SHP77 treated with DMSO at 0.1 percent for 48 hours (cell line): ENCODE measurements around the gene XAGE2.
"Not testable (repeated sequence)": the region's sequence is repeated elsewhere in the genome, so short reads cannot be mapped to it uniquely, and the experiment has no call there.

Source experiments
- DNase-seq: peaks from one replicate; lab custom pipeline; 2025; lab: John Stamatoyannopoulos, UW

Gene XAGE2

DNA sequence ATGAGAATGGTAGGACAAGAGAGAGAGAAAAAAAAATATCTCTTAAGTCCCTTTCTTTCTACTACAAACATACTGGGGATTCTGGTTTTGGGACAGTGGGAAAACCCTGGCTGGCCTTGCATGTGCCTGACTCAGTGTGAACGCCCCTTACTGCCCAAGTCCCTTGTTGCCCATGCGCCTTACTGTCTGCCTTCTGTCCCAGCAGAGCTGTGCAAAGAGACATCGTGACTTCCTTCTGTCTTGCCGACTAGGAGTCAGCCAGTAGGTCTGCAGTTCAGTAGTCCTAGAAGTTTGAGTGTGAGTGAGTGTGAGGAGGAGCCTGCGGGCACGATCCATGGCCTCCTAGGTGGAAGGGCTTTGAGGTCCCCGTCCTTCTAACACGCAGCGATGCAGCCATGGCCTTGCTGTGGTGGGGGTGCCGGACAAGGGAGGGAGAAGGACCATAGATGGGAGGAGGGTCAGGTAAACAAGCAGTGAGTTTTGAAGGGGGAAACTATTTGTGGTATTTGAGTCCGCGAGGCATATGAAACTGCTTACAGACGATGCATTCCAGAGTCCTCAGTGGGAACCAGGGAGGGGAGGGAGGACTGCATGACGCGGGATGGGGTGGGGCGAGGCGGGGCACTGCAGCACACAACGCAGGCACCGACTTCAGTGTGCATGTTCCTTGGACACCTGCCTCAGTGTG is at the start of gene XAGE2:
XAGE2 (plus strand) TSS at position 654 of the 688 bp plus-strand sequence. CDS start 994 bp downstream, outside the sequence.
- DNase-seq = no peak

GRCh38 chrX:52337410-52337809 is 31.4 kb upstream of the XAGE2 start:
- no peak for DNase-seq

- no peak for DNase-seq
These were observed 27.3 kb upstream of the XAGE2 start for GRCh38 chrX:52341493-52341892.

GRCh38 chrX:52343131-52343530 is 25.7 kb upstream of the XAGE2 start:
- DNase-seq = not testable (repeated sequence)

- DNase-seq = peak; percentile 40
These were observed 23.4 kb upstream of the XAGE2 start for GRCh38 chrX:52345402-52345801.

DNA sequence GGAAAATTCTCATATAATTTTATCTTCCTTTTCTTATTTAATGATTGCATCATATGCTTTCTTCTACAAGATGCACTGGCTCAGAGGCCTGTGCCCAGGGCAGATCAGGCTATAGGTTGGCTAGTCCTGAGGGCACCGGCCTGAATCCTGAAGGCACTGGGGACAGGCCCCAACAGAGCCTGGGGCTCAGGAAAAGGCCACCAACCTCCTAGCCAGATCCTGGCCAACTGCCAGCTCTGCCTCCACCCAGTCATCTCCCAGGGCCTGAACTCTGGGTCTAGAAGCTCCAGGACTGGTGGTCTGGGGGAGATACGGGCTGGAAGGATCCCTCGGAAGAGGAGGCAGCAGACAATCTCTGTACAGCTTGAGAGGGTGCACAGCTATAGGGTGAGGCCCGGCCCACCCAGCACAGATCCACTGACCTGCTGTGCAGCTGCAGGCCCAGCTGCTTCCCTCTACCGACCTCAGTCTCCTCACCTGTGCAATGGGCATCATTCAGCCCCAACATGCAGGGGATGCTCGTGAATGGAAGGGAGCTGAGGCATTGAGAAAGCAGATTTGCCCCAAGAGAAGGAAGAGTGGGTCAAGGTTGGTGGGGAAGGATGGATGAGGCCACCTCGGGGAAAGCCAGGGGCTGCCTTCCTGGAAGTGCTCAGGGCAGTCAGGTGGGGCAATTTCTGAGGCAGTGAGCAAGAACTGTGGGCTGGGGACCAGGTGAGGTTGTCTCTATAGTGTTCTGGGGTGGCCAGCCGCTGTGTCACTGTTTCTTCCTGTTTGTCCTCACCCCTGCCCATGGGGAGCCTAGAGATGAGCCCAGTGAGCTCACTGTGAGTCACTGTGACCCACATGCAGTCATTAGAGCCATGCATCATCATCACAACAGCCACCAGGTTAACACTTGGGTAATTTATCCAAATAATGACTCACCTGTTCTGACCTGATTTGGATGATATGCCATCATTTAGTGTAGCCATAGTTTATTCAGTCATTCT is 22.4 kb upstream of the XAGE2 start:
- no peak for DNase-seq

DNA sequence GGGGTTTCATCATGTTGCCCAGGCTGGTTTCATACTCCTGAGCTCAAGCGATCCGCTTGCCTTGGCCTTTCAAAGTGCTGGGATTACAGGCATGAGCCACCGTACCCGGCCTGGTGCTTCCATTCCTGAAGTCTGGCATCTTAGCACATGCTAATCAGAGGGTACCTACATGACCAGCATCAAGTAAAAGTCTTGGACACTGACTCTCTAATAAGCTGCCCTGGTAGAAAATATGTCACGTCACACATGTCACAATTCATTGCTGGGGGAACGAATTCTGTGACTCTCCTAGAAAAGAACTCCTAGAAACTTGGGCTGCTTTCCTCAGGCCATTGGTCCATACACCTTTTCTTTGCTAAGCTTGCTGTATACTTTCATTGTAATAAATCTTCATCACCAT is 19.1 kb upstream of the XAGE2 start:
- no peak for DNase-seq

DNA sequence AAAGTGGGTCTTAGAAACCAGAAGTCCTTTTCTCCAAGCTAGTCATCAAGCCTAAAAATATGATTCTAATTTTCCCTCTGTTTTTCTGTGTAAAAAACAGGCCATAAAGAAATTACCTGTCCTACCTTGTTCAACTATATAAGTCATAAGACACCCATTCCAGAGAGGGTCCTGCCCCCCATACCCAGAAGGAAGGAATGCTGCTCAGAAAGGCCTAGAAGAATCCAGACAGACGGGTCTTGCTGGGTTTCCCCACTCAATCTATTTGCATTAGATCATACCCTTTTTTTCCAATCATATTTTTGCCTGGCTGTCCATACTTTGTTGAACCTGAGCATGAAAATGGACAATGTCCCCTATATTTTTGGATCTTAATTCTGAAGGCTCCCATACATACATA is 16.3 kb upstream of the XAGE2 start:
- no peak for DNase-seq

GRCh38 chrX:52353838-52354237 is 15.0 kb upstream of the XAGE2 start:
- DNase-seq = no peak

GRCh38 chrX:52355108-52355507 is 13.7 kb upstream of the XAGE2 start:
- DNase-seq = no peak

GRCh38 chrX:52359614-52360232 is 9.1 kb upstream of the XAGE2 start:
- DNase-seq = no peak

GRCh38 chrX:52361941-52362340 is 6.9 kb upstream of the XAGE2 start:
- DNase-seq = no peak

DNA sequence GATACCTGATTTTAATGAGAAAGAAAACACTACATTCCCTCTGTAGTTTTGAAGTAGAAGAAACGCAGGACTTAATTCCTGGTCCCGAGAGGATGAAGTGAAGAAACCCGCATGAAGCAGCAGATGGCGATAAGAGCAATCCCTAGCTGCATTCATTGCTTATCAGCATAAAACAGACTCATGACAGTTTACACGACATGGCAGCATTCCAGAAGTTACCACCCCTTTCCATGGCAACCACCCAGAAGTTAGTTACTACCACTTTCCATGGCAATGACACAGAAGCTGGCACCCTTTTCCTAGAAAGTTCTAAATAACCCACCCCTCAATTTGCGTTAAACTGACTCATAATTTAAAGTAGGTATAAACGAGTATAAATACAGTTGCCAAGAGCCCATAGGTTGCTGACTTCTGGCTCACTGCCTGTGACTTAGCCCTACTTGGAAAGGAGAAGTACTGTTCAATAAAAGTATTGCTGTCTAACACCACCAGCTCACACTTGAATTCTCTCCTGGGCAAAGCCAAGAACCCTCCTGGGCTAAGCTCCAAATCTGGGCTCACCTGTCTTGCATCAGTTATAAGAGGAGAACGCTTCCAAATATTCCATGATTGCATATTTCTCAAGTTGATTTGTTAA is 5.5 kb upstream of the XAGE2 start:
- DNase-seq = no peak

DNA sequence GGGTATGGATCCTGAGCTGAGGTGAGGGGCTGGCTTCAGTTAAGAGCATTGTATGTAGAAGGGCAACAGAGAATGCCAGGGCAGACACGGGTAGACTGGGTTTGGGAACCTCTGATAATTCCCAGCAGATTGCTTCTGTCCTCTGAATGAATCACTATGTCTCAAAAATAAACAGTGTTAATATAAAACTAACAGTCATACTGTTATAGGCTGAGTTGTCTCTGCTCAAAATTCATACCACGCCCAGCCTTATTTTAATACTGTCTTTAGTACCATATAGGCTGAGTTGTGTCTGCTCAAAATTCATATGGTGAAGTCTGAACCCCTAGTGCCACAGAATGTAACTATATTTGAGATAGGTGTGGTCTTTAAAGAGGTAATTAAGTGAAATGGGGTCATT is 10.0 kb downstream of the XAGE2 start:
- no peak for DNase-seq

DNA sequence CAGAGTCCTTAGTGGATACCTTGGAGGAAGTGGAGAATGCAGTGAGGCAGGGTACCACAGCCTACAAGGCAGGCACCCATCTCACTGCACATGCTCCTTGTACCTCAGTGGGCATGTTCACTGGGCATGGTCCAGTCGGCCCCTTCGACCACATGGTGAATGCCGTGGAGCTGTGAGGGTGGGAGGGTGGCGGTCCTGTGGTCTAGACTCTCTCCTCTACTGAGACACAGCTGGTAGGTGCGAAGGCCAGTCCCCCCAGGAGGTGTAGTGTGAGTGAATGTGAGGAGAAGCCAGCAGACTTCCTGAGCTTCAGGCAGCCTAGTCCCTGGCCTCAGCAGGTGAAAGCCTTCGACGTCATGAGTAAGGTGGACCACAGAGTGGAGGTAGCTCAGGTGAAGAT is 12.2 kb downstream of the XAGE2 start:
- DNase-seq = no peak

- no peak for DNase-seq
These were observed 41.9 kb downstream of the XAGE2 start for GRCh38 chrX:52410439-52411394.

DNA sequence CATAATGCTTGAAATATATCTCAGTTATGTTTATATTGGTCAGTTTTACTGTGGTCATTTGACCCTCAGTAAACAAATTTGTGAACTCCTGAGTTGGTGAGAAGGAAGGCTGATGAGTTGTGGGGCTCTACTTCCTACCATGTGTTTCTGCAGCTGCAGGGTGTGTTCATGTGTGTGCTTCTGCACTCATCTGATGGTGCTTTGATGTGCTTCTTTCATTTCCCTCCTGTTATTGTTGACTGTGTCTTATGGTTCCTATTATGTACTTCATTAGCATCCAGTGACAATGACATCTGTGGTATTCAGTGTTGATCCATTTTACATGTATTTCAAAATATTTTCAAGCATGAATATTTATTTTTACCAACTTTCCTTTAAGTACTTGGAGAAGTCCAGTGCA is 46.5 kb downstream of the XAGE2 start:
- no peak for DNase-seq

DNA sequence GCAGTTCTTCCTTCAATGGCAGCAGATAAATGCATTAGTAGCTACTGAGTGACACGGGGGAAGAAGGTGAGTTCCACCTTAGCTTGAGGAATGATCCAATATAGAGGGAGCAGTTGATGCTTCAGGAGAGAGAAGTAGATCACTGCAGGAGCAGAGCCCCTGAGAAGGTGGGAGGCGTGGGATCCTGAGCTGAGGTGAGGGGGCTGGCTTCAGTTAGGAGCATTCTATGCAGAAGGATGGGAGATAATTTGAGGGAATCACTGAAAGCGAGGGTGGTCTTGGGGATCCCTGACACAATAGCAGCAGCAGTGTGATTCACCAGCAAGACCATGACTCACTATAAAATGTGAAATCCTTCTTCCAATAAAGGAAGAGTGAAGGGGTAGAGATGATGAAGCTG is 48.0 kb downstream of the XAGE2 start:
- DNase-seq = no peak

GRCh38 chrX:52420824-52421443 is 52.1 kb downstream of the XAGE2 start:
- no peak for DNase-seq

GRCh38 chrX:52422884-52423283 is 54.1 kb downstream of the XAGE2 start:
- no peak for DNase-seq

DNA sequence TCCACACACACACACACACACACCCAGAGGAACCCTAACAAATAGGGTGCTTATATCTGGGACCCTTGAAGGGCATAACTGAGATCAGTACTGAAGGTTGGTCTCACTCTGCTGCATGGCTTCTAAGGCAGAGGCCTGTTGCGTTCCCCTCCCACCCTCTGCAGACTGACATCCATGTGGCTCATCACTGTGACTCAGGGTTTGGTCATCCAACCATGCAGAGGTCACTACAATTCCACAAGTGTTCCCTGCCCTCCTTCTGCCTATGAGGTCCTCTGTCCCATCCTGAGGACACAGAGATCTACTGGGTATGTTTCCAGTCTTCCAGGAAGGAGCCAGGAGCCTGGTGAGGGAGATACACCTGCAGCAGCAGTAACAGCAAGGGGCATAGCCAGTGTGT is 55.8 kb downstream of the XAGE2 start:
- no peak for DNase-seq
